ENCODE data around the gene OR2H1. TPM values are rescaled to one million over a fixed set of nuclear protein-coding genes. Genes with fewer than 3 reads are reported as not detected.

Gene OR2H1
- total RNA-seq, 2 experiments from 2014 or later = not detected

DNA sequence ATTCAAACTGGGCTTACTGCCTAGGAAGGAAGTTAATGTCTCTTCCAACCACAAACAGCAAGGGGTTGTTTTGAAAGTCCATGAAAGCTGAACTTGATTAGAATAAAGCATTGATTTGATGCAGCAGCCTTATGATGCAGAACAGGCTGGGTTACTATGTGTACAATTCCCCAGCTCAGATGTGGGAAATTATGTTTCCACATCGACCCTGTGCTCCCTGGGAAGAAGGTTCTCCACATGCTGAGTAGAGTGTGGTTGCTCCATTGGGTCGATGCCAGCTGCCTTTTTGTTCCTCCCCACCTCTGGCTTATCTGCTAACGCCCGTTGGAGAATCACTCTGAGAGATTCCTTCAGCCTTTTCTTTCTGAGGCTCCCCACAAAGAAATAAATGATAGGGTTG is 29.6 kb downstream of the OR2H1 start:
- ChIA-PET POLR2A (no interaction called here), CTCF (no interaction called here)
- H3K4me1 Mint-ChIP-seq = no peaks in the 10 kb centered on the region
- no peak overlapping the region for H3K4me3 Mint-ChIP-seq
- no peaks in the 10 kb centered on the region for H3K36me3 Mint-ChIP-seq (ENCODE audit: low read depth)
- no peak for ATAC-seq
- no peaks in the 10 kb centered on the region for H3K9me3 Mint-ChIP-seq (ENCODE audit: low read depth)
- H3K27me3 Mint-ChIP-seq = peaks cover 15% of the 10 kb centered on the region
- intact Hi-C loops (cut with DNase I, micrococcal nuclease) = no loop called here
- DNase-seq = no peak
- H3K27ac Mint-ChIP-seq = no peak overlapping the region

DNA sequence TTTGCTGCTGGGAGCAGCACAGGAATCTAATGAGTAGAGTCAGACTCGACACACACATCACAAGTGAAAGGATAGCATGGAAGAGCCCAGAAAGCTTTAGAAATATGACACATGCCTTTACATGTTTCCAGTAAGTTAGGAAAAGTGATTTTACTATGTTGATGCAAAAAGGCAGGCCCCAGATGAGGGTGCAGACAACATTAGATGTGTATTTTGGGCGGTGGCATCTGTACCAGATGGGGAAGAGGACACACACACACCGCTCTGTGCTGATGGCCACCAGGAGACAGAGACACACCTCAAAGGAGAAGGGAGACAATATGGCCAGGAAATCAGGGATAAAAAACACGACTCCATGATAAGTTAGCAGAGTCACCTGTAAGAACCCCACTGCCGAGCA is 30.2 kb downstream of the OR2H1 start:
- H3K27me3 Mint-ChIP-seq = peaks cover 15% of the 10 kb centered on the region
- intact Hi-C loops (cut with DNase I, micrococcal nuclease) = no loop called here

DNA sequence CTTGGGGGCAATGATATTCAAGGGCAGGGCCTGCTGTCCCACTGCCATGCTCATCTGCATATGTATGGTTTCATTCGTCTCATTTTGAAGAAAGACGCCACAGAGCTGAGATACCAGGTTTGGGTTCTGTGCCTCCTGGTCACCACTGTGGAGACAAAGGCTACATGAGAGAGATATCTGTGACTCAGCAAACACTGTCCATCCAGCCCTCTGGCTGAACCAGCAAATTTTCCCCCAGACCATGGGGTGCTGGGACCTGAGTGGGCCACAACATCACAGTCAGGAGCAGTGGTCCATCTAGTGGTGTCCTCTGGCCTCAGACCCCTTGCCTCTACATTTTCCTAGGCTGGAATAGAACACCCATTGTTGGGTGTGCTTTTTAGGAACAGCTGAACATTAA is 30.7 kb downstream of the OR2H1 start, which contains the start of gene MAS1L:
TSS of gene MAS1L (minus strand) at position 297 of the 400 bp plus-strand sequence. CDS start at position 243, 54 bp downstream.
- H3K4me3 Mint-ChIP-seq = no peak within 1 kb of the TSS
- H3K27ac Mint-ChIP-seq = no peak within 1 kb of the TSS
- H3K9me3 Mint-ChIP-seq (ENCODE audit: low read depth) = no peaks in the 10 kb centered on the region
- ATAC-seq = no peak
- no peak for DNase-seq
- no peaks in the 10 kb centered on the region for H3K4me1 Mint-ChIP-seq
- POLR2A ChIA-PET = no interaction called here
- H3K36me3 Mint-ChIP-seq (ENCODE audit: low read depth) = no peaks in the 10 kb centered on the region
- intact Hi-C loops (cut with DNase I, micrococcal nuclease) = no loop called here
- peaks cover 13% of the 10 kb centered on the region for H3K27me3 Mint-ChIP-seq
- CTCF ChIA-PET = no interaction called here

More for the DNA sequence above, 30.2 kb downstream of the OR2H1 start:
- Mint-ChIP-seq H3K36me3 (ENCODE audit: low read depth) (no peaks in the 10 kb centered on the region), H3K27ac (no peak overlapping the region), H3K9me3 (ENCODE audit: low read depth) (no peaks in the 10 kb centered on the region), H3K4me1 (no peaks in the 10 kb centered on the region), H3K4me3 (no peak overlapping the region)
- DNase-seq (no peak), ATAC-seq (no peak)
- CTCF ChIA-PET = no interaction called here
- POLR2A ChIA-PET = no interaction called here

DNA sequence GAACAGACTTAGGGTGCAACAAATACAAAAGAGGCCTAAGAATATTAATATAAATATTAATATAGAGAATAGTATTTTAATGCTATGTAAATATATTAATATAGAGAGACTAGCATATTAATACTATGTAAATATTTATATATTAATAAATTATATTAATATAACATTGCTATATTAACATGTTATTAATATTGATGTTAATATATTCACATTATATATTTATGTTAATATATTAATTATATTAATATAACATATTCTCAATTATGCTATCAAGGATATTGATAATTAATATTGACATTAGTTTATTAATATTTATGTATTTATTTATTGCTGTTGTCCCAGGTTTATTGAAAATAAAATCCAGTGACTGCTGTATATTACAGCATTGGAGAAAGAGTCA is 31.9 kb downstream of the OR2H1 start:
- H3K4me3 Mint-ChIP-seq = no peak overlapping the region
- H3K9me3 Mint-ChIP-seq (ENCODE audit: low read depth) = no peaks in the 10 kb centered on the region
- ChIA-PET POLR2A (no interaction called here), CTCF (no interaction called here)
- no peaks in the 10 kb centered on the region for H3K36me3 Mint-ChIP-seq (ENCODE audit: low read depth)
- no peak overlapping the region for H3K27ac Mint-ChIP-seq
- no peaks in the 10 kb centered on the region for H3K4me1 Mint-ChIP-seq
- DNase-seq = no peak
- ATAC-seq = no peak
- intact Hi-C loops (cut with DNase I, micrococcal nuclease) = no loop called here
- H3K27me3 Mint-ChIP-seq = peaks cover 15% of the 10 kb centered on the region

DNA sequence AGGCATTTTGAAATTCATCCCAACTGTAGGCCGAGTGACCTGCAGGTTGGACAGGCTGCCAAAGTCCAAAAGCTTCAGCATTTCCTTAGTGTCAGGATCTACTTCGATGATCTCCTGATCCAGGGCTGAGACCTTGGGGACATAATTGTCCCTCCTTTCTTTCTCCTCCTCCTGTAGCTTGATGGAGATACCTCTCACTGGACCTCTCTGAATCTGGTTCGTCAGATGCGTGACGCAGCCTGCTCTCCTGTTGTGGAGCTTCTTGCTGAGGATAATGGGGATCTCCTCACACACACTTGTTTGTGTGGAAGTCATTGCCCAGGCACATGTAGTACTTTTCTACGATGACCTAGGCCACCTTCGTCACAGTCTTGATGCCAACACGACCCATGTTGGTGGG is 32.3 kb downstream of the OR2H1 start:
- Mint-ChIP-seq H3K4me1 (no peaks in the 10 kb centered on the region), H3K9me3 (ENCODE audit: low read depth) (no peaks in the 10 kb centered on the region), H3K27ac (no peak overlapping the region), H3K27me3 (peaks cover 15% of the 10 kb centered on the region), H3K4me3 (no peak overlapping the region), H3K36me3 (ENCODE audit: low read depth) (no peaks in the 10 kb centered on the region)
- POLR2A ChIA-PET = no interaction called here
- ATAC-seq = no peak
- peak; percentile 18 for DNase-seq
- intact Hi-C loops (cut with DNase I, micrococcal nuclease) = no loop called here
- CTCF ChIA-PET = no interaction called here

DNA sequence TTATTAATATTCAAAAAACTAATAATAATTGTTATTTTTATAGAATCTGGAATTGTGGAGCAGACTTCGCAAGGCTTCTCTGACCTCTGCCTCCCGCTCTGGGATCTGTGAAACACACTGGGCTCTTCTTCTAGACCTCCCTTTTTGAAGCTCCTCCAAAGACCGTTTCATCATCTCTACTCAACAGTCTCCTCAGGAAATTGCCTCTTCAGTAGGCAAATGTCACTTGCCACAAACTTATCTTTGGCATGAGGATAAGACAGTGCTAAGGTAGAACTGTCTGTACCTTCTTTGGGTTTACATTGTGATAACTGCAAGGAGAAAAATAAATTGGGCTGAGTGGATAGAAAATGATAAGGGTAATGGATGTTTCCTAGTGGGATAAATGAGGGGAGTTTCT is 33.1 kb downstream of the OR2H1 start:
- no peak overlapping the region for H3K4me3 Mint-ChIP-seq

DNA sequence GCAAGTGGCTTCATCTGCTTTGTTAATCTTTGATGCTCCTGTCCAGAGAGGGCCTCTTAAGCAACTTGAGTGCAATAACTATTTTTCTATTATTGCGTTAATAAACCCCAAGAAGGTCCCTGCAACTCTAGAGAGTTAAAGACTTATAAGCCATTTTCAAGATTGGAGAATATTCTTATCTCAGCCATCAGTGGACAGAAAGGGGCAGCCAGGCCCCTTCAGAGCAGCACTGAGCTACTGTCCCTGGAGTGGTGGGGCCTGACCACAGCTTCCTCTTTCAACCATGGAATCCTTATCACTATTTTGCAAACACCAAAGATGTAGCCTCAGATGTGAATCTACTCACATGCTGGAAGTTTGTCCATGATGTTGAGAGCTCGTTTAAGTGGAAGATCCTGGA is 33.6 kb downstream of the OR2H1 start:
- Mint-ChIP-seq H3K27me3 (peaks cover 18% of the 10 kb centered on the region), H3K36me3 (ENCODE audit: low read depth) (no peaks in the 10 kb centered on the region), H3K27ac (no peak overlapping the region), H3K9me3 (ENCODE audit: low read depth) (no peaks in the 10 kb centered on the region), H3K4me1 (no peaks in the 10 kb centered on the region), H3K4me3 (no peak overlapping the region)
- no peak for DNase-seq
- no peak for ATAC-seq
- intact Hi-C loops (cut with DNase I, micrococcal nuclease) = no loop called here
- POLR2A ChIA-PET = no interaction called here
- CTCF ChIA-PET = interaction anchor here (0.7 kb wide), 1 partner anchor 16 kb away, joined by 3 read pairs; no protein-coding TSS in a partner anchor

More for the DNA sequence above, 33.1 kb downstream of the OR2H1 start:
- Mint-ChIP-seq H3K4me1 (no peaks in the 10 kb centered on the region), H3K27me3 (peaks cover 18% of the 10 kb centered on the region), H3K9me3 (ENCODE audit: low read depth) (no peaks in the 10 kb centered on the region), H3K27ac (no peak overlapping the region), H3K36me3 (ENCODE audit: low read depth) (no peaks in the 10 kb centered on the region)
- DNase-seq = no peak
- ATAC-seq = no peak
- CTCF ChIA-PET = interaction anchor here (0.7 kb wide), 1 partner anchor 15 kb away, joined by 3 read pairs; no protein-coding TSS in a partner anchor
- POLR2A ChIA-PET = no interaction called here
- intact Hi-C loops (cut with DNase I, micrococcal nuclease) = no loop called here

DNA sequence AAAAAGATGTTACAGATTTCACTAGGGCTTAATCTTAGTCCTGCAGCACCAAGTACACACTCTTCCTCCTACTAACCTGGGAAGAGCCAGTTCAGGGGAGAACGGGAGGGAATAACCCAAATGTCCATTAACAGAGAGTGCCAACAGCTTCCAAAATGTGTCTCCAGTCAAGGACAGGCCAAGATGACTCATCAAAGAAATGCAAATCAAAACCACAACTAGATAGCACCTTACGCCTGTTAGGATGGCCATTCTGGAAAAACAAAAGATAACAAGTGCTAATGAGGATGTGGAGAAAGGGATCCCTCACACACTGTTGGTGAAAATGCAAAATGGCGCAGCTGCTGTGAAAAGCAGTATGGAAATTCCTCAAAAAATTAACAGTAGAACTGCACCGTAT is 34.6 kb downstream of the OR2H1 start:
- no peak overlapping the region for H3K27ac Mint-ChIP-seq
- no peaks in the 10 kb centered on the region for H3K36me3 Mint-ChIP-seq (ENCODE audit: low read depth)
- CTCF ChIA-PET = no interaction called here
- no peaks in the 10 kb centered on the region for H3K4me1 Mint-ChIP-seq
- H3K4me3 Mint-ChIP-seq = no peak overlapping the region
- intact Hi-C loops (cut with DNase I, micrococcal nuclease) = no loop called here
- POLR2A ChIA-PET = no interaction called here
- peaks cover 20% of the 10 kb centered on the region for H3K27me3 Mint-ChIP-seq
- ATAC-seq (no peak), DNase-seq (no peak)
- no peaks in the 10 kb centered on the region for H3K9me3 Mint-ChIP-seq (ENCODE audit: low read depth)

DNA sequence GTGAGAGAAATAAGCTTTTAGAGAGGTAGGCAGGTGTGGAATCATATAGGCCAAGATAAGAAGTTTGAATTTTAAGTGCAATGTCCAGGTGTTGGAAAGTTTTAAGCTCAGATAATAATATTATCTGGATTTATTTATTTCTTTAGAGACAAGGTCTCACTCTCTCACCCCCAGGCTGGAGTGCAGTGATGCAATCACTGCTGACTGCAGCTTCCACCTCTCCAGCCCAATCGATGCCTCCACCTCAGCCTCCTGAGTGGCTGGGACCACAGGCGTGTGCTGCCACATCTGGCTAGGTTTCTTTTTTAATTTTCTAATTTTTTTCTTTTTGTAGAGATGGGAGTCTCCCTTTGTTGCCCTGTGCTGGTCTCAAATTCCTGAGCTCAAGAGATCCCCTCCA is 36.3 kb downstream of the OR2H1 start:
- ATAC-seq (no peak), DNase-seq (no peak)
- no peaks in the 10 kb centered on the region for H3K9me3 Mint-ChIP-seq (ENCODE audit: low read depth)
- H3K4me1 Mint-ChIP-seq = no peaks in the 10 kb centered on the region
- peaks cover 22% of the 10 kb centered on the region for H3K27me3 Mint-ChIP-seq
- H3K4me3 Mint-ChIP-seq = no peak overlapping the region
- intact Hi-C loops (cut with DNase I, micrococcal nuclease) = no loop called here
- no peak overlapping the region for H3K27ac Mint-ChIP-seq
- CTCF ChIA-PET = interaction anchor here (1.1 kb wide), 1 partner anchor 161 kb away, joined by 3 read pairs; no protein-coding TSS in a partner anchor
- POLR2A ChIA-PET = no interaction called here
- no peaks in the 10 kb centered on the region for H3K36me3 Mint-ChIP-seq (ENCODE audit: low read depth)

DNA sequence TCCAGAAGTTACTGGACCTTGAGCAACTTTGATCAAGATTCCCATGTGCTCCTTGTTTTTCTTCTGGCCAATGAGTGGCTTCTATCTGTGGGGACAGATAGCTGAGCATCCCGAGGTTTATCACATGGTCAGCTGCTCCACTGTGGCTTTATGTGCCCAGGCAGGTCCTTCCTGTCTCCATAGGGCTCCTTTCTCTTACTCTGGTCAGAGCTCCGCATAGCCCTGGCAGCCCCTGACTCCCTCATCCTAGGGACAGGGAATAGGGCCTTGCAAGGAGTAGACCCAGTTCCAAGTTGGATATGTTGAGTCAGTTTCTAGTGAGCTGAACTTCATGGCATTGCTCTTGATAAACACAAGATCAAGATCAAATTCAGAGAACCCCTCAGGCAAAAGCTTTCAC is 37.2 kb downstream of the OR2H1 start:
- peaks cover 26% of the 10 kb centered on the region for H3K27me3 Mint-ChIP-seq
- ChIA-PET CTCF (interaction anchor here (1.1 kb wide), 1 partner anchor 160 kb away, joined by 3 read pairs; no protein-coding TSS in a partner anchor), POLR2A (no interaction called here)
- intact Hi-C loops (cut with DNase I, micrococcal nuclease) = no loop called here
- no peak overlapping the region for H3K4me3 Mint-ChIP-seq
- no peak for DNase-seq
- ATAC-seq = no peak
- no peaks in the 10 kb centered on the region for H3K9me3 Mint-ChIP-seq (ENCODE audit: low read depth)
- no peaks in the 10 kb centered on the region for H3K4me1 Mint-ChIP-seq
- H3K27ac Mint-ChIP-seq = no peak overlapping the region
- H3K36me3 Mint-ChIP-seq (ENCODE audit: low read depth) = no peaks in the 10 kb centered on the region

DNA sequence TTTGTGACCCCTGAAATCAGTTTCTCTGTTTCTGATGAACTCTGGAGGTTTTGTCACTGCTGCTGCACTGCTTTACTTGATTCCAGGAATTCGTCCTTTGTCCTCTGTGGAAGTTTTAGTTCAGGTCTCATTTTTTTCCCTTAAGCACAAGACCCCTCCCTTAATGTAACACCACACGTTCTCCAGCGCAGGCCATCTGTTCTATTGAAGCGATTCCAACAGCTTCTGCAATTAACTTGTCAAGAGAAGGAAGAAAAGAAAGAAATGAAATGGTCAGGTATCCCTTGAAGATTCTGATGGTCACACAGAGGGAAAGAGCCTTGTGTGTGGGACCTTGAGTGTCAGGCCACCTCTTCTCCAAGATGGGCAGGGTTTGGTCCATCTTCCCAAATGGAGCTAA is 38.6 kb downstream of the OR2H1 start:
- Mint-ChIP-seq H3K27ac (no peak overlapping the region), H3K4me1 (no peaks in the 10 kb centered on the region), H3K36me3 (ENCODE audit: low read depth) (no peaks in the 10 kb centered on the region), H3K4me3 (no peak overlapping the region), H3K9me3 (ENCODE audit: low read depth) (no peaks in the 10 kb centered on the region), H3K27me3 (peaks cover 25% of the 10 kb centered on the region)
- ATAC-seq (no peak), DNase-seq (no peak)
- POLR2A ChIA-PET = no interaction called here
- CTCF ChIA-PET = no interaction called here
- intact Hi-C loops (cut with DNase I, micrococcal nuclease) = no loop called here

DNA sequence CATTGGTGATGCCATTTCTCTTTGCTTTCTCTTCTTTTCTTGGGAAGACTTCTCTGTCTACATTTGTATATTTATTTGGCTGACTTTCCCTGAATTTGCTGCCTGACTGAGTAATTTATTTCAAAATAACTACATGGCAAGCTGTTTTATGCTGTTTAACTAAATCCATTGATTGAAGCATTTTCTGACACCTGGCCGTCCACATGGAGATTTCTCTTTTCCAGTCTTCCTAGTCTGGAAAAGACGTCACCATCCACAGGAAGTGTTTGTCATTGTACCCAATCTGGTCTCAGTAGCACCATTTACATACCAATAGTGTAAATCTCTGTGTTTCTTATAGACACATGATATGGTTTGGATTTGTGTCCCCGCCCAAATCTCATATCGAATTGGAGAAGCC is 40.0 kb downstream of the OR2H1 start:
- DNase-seq (no peak), ATAC-seq (no peak)
- H3K4me3 Mint-ChIP-seq = no peak overlapping the region
- H3K4me1 Mint-ChIP-seq = no peaks in the 10 kb centered on the region
- no peaks in the 10 kb centered on the region for H3K36me3 Mint-ChIP-seq (ENCODE audit: low read depth)
- ChIA-PET CTCF (no interaction called here), POLR2A (no interaction called here)
- intact Hi-C loops (cut with DNase I, micrococcal nuclease) = no loop called here
- peaks cover 24% of the 10 kb centered on the region for H3K27me3 Mint-ChIP-seq
- no peak overlapping the region for H3K27ac Mint-ChIP-seq
- no peaks in the 10 kb centered on the region for H3K9me3 Mint-ChIP-seq (ENCODE audit: low read depth)

DNA sequence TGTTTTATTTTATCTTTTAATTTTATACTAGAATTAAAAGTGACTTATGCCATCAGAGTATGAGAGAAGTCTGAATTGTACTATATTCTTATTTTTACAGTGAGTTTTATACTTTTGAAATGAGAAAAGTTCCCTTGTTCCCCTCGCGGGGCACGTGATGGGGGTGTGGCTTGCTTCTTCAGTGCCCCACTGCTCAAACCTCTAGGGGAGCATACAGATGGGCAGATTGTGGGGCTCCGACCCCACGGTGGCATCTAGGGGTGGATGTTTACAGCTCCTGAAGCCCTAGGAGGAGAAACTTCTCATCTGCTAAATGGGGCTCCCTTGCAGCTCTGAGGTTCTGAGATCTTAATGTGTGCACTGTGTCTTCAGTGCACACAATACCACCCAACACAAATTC is 42.7 kb downstream of the OR2H1 start:
- DNase-seq (no peak), ATAC-seq (no peak)
- Mint-ChIP-seq H3K4me1 (no peaks in the 10 kb centered on the region), H3K27me3 (peaks cover 24% of the 10 kb centered on the region), H3K36me3 (ENCODE audit: low read depth) (no peaks in the 10 kb centered on the region), H3K4me3 (no peak overlapping the region), H3K27ac (no peak overlapping the region), H3K9me3 (ENCODE audit: low read depth) (no peaks in the 10 kb centered on the region)
- intact Hi-C loops (cut with DNase I, micrococcal nuclease) = no loop called here
- ChIA-PET CTCF (no interaction called here), POLR2A (no interaction called here)
